Body of pancreas (tissue), 4 donors: Measurements from ENCODE around the gene ATF7IP2. TPM values are rescaled to one million over a fixed set of nuclear protein-coding genes. Genes with fewer than 3 reads are reported as not detected.
A peak's percentile ranks its signal among the peaks of the same experiment; 100 is the strongest.
"Not testable (repeated sequence)": the region's sequence is repeated elsewhere in the genome, so short reads cannot be mapped to it uniquely, and the experiment has no call there.

Experiments
- ATAC-seq: fragments of 150-250 bp; one replicate; pipeline ENCODE4 v1.9.1; 2016
- DNase-seq, 4 donors: peaks; one replicate each; pipeline ENCODE4 v3.0.0-alpha.2; 2019
- H3K27ac ChIP-seq, 4 donors: fragments of 200-600 bp; sonication (generic); 1 replicate in 3 of 4; 2 replicates in 1 of 4; pipeline versions ENCODE4 v1.5.1 to v1.6.1; 2016 to 2019; ENCODE audit warnings: mild to moderate bottlenecking in 1 of 4, mixed read lengths in 1 of 4, moderate library complexity in 1 of 4
- H3K27me3 ChIP-seq, 2 donors: fragments of 200-600 bp; sonication (generic); one replicate each; pipeline ENCODE4 v1.6.0; 2016; ENCODE audit warnings: mild to moderate bottlenecking in 1 of 2
- H3K36me3 ChIP-seq, 2 donors: fragments of 200-600 bp; sonication (generic); replicated peaks in 1 of 2; 2 replicates each; pipeline ENCODE4 v1.5.1; 2016; ENCODE audit warnings: low read depth in 2 of 2; ENCODE audit not compliant: insufficient read depth in 1 of 2
- H3K4me1 ChIP-seq: fragments of 200-600 bp; sonication (generic); one replicate; pipeline ENCODE4 v1.6.0; 2016
- H3K4me3 ChIP-seq, 2 donors: fragments of 200-600 bp; sonication (generic); 1 replicate in 1 of 2; 2 replicates in 1 of 2; pipeline ENCODE4 v1.5.1; 2016 to 2019
- H3K9me3 ChIP-seq, 3 donors: fragments of 200-600 bp; sonication (generic); 1 replicate in 2 of 3; 2 replicates in 1 of 3; pipeline ENCODE4 v1.5.1; 2016
- CTCF ChIP-seq, 7 experiments: fragments of 450-650 bp in 4 of 7; fragments of 200-600 bp in 3 of 7; sonication (generic) in 3 of 7; IDR thresholded peaks; one replicate each; pipeline ENCODE4 v1.5.1; 2016 to 2019; ENCODE audit warnings: antibody characterized with exemption in 7 of 7
- POLR2A ChIP-seq, 3 donors: fragments of 450-650 bp; IDR thresholded peaks; one replicate each; pipeline ENCODE4 v1.6.1; 2016; ENCODE audit warnings: antibody characterized with exemption in 3 of 3, mild to moderate bottlenecking in 2 of 3
- WGBS, 2 donors: methylation state at CpG; one replicate each; pipeline ENCODE4 v1.1.5; 2017; 5-methylcytosine and 5-hydroxymethylcytosine counted together
- intact Hi-C: fragments of 100-400 bp; cut with DNase I; formaldehyde crosslinking; loops from one replicate; pipeline ENCODE4 v1.15.1; 2023
- total RNA-seq, 2 donors: library from RNA; depleted of rRNA; stranded (reverse); fragments of >200 nt; gene quantifications; one replicate each; pipeline ENCODE4 v1.1.0, GENCODE V29; 2016

The ATF7IP2 gene
- total RNA-seq, 2 donors from 2014 or later, result 15.8 to 22.8 TPM

- TF ChIP-seq CTCF (IDR thresholded peaks at IDR 0.05) (no peak), POLR2A (IDR thresholded peaks at IDR 0.05) (no peak)
- no peak for ATAC-seq
- Histone ChIP-seq H3K36me3 (no peaks in the 10 kb centered on the region), H3K9me3 (no peaks in the 10 kb centered on the region), H3K4me3 (no peak overlapping the region), H3K27me3 (no peaks in the 10 kb centered on the region), H3K27ac (no peak overlapping the region), H3K4me1 (no peaks in the 10 kb centered on the region)
- whole genome bisulfite sequencing, 2 donors, result 63 to 77% methylated on average over 10 to 11 of the region's 11 CpGs
- intact Hi-C loops, result no loop called here
- DNase-seq, result no peak
Observed at GRCh38 chr16:10356870-10357842, 28.7 kb upstream of the ATF7IP2 start.

- ATAC-seq, H3K4me3 ChIP-seq, H3K4me1 ChIP-seq, H3K27me3 ChIP-seq, H3K27ac ChIP-seq, H3K9me3 ChIP-seq, DNase-seq, H3K36me3 ChIP-seq, intact Hi-C loops: not testable (repeated sequence)
- 89 to 92% methylated on average over 8 of the region's 8 CpGs for WGBS, 2 donors
Observed at GRCh38 chr16:10361747-10362076, 24.1 kb upstream of the ATF7IP2 start.

GRCh38 chr16:10362077-10362863 is 23.6 kb upstream of the ATF7IP2 start:
- H3K4me1 ChIP-seq, result no peaks in the 10 kb centered on the region
- H3K36me3 ChIP-seq, result no peaks in the 10 kb centered on the region
- H3K27me3 ChIP-seq, result no peaks in the 10 kb centered on the region
- no peak for TF ChIP-seq CTCF (IDR thresholded peaks at IDR 0.05)
- H3K4me3 ChIP-seq, result no peak overlapping the region
- no peaks in the 10 kb centered on the region for H3K9me3 ChIP-seq
- DNase-seq (no peak), ATAC-seq (peak; percentile 27)
- intact Hi-C loops, result no loop called here
- WGBS, 2 donors, result 44 to 59% methylated on average over 9 of the region's 9 CpGs
- no peak overlapping the region for H3K27ac ChIP-seq

GRCh38 chr16:10362864-10363197 is 23.0 kb upstream of the ATF7IP2 start:
- WGBS, 2 donors, result 78 to 97% methylated on average over 4 of the region's 4 CpGs
- ATAC-seq, H3K4me1 ChIP-seq, H3K36me3 ChIP-seq, H3K9me3 ChIP-seq, intact Hi-C loops, H3K4me3 ChIP-seq, DNase-seq, H3K27me3 ChIP-seq, H3K27ac ChIP-seq: not testable (repeated sequence)

- ATAC-seq, H3K27me3 ChIP-seq, intact Hi-C loops: not testable (repeated sequence)
Observed at GRCh38 chr16:10366619-10367018, 19.2 kb upstream of the ATF7IP2 start.

GRCh38 chr16:10367616-10368188 is 18.2 kb upstream of the ATF7IP2 start:
- ATAC-seq, result no peak
- intact Hi-C loops, result no loop called here

More at GRCh38 chr16:10366619-10367018, 19.2 kb upstream of the ATF7IP2 start:
- H3K9me3 ChIP-seq, H3K4me3 ChIP-seq, H3K4me1 ChIP-seq, DNase-seq, H3K36me3 ChIP-seq, H3K27ac ChIP-seq: not testable (repeated sequence)
- 91% methylated on average over 5 to 8 of the region's 8 CpGs for WGBS, 2 donors

More at GRCh38 chr16:10367616-10368188, 18.2 kb upstream of the ATF7IP2 start:
- Histone ChIP-seq H3K27me3 (no peaks in the 10 kb centered on the region), H3K4me3 (no peak overlapping the region), H3K9me3 (no peaks in the 10 kb centered on the region), H3K4me1 (no peaks in the 10 kb centered on the region), H3K36me3 (no peaks in the 10 kb centered on the region), H3K27ac (no peak overlapping the region)
- WGBS, 2 donors, result 94 to 95% methylated on average over 5 of the region's 5 CpGs
- TF ChIP-seq CTCF (IDR thresholded peaks at IDR 0.05), result no peak
- TF ChIP-seq POLR2A (IDR thresholded peaks at IDR 0.05), result no peak
- no peak for DNase-seq
